HG02763 (cell line): Measurements from ENCODE around the gene LIPT1.
"Not testable (repeated sequence)": the region's sequence is repeated elsewhere in the genome, so short reads cannot be mapped to it uniquely, and the experiment has no call there.

ENCODE experiments used
- ATAC-seq: cut with Tn5 transposase; IDR thresholded peaks from one replicate; pipeline ENCODE4 v1.9.1; 2021; ENCODE audit warnings: mild to moderate bottlenecking, moderate library complexity; ENCODE audit not compliant: unreplicated experiment

The LIPT1 gene

GRCh38 chr2:99171377-99172140, 16.8 kb downstream of the LIPT1 start:
- ATAC-seq, result no peak

GRCh38 chr2:99180755-99181623, 26.2 kb downstream of the LIPT1 start, which contains the start of the genes MITD1 and MRPL30:
MITD1 (minus strand) TSS chr2:99181058; CDS start chr2:99180981, 77 bp downstream.
MRPL30 (plus strand) TSS chr2:99181184; CDS start chr2:99186204, 5,020 bp downstream.
- ATAC-seq, result peak; percentile 91

- no peak for ATAC-seq
Observed at GRCh38 chr2:99181624-99182000, 26.8 kb downstream of the LIPT1 start.

- ATAC-seq, result no peak
Observed at GRCh38 chr2:99183025-99183424, 28.3 kb downstream of the LIPT1 start.

- ATAC-seq, result no peak
Observed at GRCh38 chr2:99184811-99185210, 30.0 kb downstream of the LIPT1 start.

- ATAC-seq, result no peak
Observed at GRCh38 chr2:99187011-99187410, 32.2 kb downstream of the LIPT1 start.

GRCh38 chr2:99188357-99188756, 33.6 kb downstream of the LIPT1 start:
- ATAC-seq, result no peak

GRCh38 chr2:99190548-99190947, 35.8 kb downstream of the LIPT1 start:
- no peak for ATAC-seq

- ATAC-seq, result not testable (repeated sequence)
Observed at GRCh38 chr2:99192364-99192763, 37.6 kb downstream of the LIPT1 start.

- no peak for ATAC-seq
Observed at GRCh38 chr2:99198103-99198841, 43.5 kb downstream of the LIPT1 start.

- ATAC-seq, result no peak
Observed at GRCh38 chr2:99200076-99200800, 45.5 kb downstream of the LIPT1 start.

GRCh38 chr2:99201959-99202678, 47.4 kb downstream of the LIPT1 start:
- ATAC-seq, result no peak

GRCh38 chr2:99205491-99205890, 50.7 kb downstream of the LIPT1 start:
- ATAC-seq, result no peak
